NCI-H748 treated with DMSO at 0.1 percent for 48 hours (cell line): Measurements from ENCODE around the gene LCE6A.

Source experiments
- DNase-seq: peaks from one replicate; lab custom pipeline; 2025; lab: John Stamatoyannopoulos, UW

The LCE6A gene

GRCh38 chr1:152842556-152842955, at the start of gene LCE6A:
Gene LCE6A, plus strand, starts transcription at chr1:152842856. Its CDS starts 665 bp downstream, at chr1:152843521.
- DNase-seq = no peak

GRCh38 chr1:152795686-152796085, 47.0 kb upstream of the LCE6A start:
- DNase-seq = no peak

- no peak for DNase-seq
These were observed 46.2 kb upstream of the LCE6A start, which contains the start of gene LCE1D for GRCh38 chr1:152796421-152796820. Gene LCE1D, plus strand, starts transcription at chr1:152796721. Its CDS starts 1,074 bp downstream, at chr1:152797795.

GRCh38 chr1:152801333-152801732, 41.3 kb upstream of the LCE6A start:
- DNase-seq = no peak

- DNase-seq = no peak
These were observed 36.1 kb upstream of the LCE6A start, which contains the start of gene LCE1C for GRCh38 chr1:152806576-152806975. Gene LCE1C, minus strand, starts transcription at chr1:152806651. Its CDS starts 1,173 bp downstream, at chr1:152805478.

GRCh38 chr1:152811050-152811449, 31.6 kb upstream of the LCE6A start:
- DNase-seq = no peak

- DNase-seq = no peak
These were observed 31.0 kb upstream of the LCE6A start, which contains the start of gene LCE1B for GRCh38 chr1:152811671-152812070. Gene LCE1B, plus strand, starts transcription at chr1:152811971. Its CDS starts 476 bp downstream, at chr1:152812447.

- DNase-seq = no peak
These were observed 25.3 kb upstream of the LCE6A start for GRCh38 chr1:152817309-152817708.

- DNase-seq = no peak
These were observed 19.4 kb upstream of the LCE6A start for GRCh38 chr1:152823294-152823693.

GRCh38 chr1:152824964-152825363, 17.7 kb upstream of the LCE6A start:
- no peak for DNase-seq

- no peak for DNase-seq
These were observed 15.5 kb upstream of the LCE6A start, which contains the start of gene LCE1A for GRCh38 chr1:152827173-152827572. Gene LCE1A, plus strand, starts transcription at chr1:152827473. Its CDS starts 0 bp downstream, at chr1:152827473.

- no peak for DNase-seq
These were observed 5.8 kb upstream of the LCE6A start for GRCh38 chr1:152836870-152837269.

GRCh38 chr1:152855661-152856060, 13.0 kb downstream of the LCE6A start:
- DNase-seq = no peak

- no peak for DNase-seq
These were observed 15.4 kb downstream of the LCE6A start for GRCh38 chr1:152858062-152858461.

- no peak for DNase-seq
These were observed 17.0 kb downstream of the LCE6A start, which contains the start of gene LCE7A for GRCh38 chr1:152859696-152860095. Gene LCE7A, plus strand, starts transcription at chr1:152859996. Its CDS starts 702 bp downstream, at chr1:152860698.

GRCh38 chr1:152860129-152860528, 17.5 kb downstream of the LCE6A start:
- DNase-seq = no peak

GRCh38 chr1:152861374-152861773, 18.7 kb downstream of the LCE6A start:
- no peak for DNase-seq

GRCh38 chr1:152864443-152864842, 21.8 kb downstream of the LCE6A start:
- DNase-seq = no peak

- no peak for DNase-seq
These were observed 23.7 kb downstream of the LCE6A start for GRCh38 chr1:152866321-152866720.

- peak; percentile 6 for DNase-seq
These were observed 27.3 kb downstream of the LCE6A start for GRCh38 chr1:152869808-152870419.

GRCh38 chr1:152870831-152871730, 28.4 kb downstream of the LCE6A start:
- DNase-seq = peak; percentile 1

GRCh38 chr1:152871731-152872126, 29.1 kb downstream of the LCE6A start:
- no peak for DNase-seq

GRCh38 chr1:152873495-152873894, 30.8 kb downstream of the LCE6A start:
- no peak for DNase-seq
